Stimulated activated naive CD8-positive, alpha-beta T cell treated with anti-CD3 and anti-CD28 coated beads, Interleukin-15, amount 100 ng/mL, for 72 hours (primary cell): ENCODE measurements around the gene SLC19A1.
"Not testable (repeated sequence)": the region's sequence is repeated elsewhere in the genome, so short reads cannot be mapped to it uniquely, and the experiment has no call there.

Source experiments
- ATAC-seq: fragments of 150-1000 bp; cut with Tn5 transposase; 2 replicates; pipeline ENCODE4 v1.10.0; 2021; ENCODE audit warnings: mild to moderate bottlenecking, moderate library complexity
- DNase-seq, 2 donors: peaks; one replicate each; pipeline ENCODE4 v3.0.0; 2021 to 2022
- H3K27ac Mint-ChIP-seq, 2 donors: one replicate each; pipeline ENCODE4 v1.8.0; 2022; ENCODE audit warnings: mild to moderate bottlenecking in 2 of 2, mixed read lengths in 2 of 2, moderate library complexity in 2 of 2
- H3K27me3 Mint-ChIP-seq: one replicate; pipeline ENCODE4 v1.8.0; 2022; ENCODE audit warnings: mixed read lengths
- H3K4me1 Mint-ChIP-seq: one replicate; pipeline ENCODE4 v1.8.0; 2022; ENCODE audit warnings: mild to moderate bottlenecking, mixed read lengths
- H3K4me3 Mint-ChIP-seq, 2 donors: one replicate each; pipeline ENCODE4 v1.8.0; 2022; ENCODE audit warnings: mild to moderate bottlenecking in 2 of 2, mixed read lengths in 2 of 2, moderate library complexity in 1 of 2
- H3K9me3 Mint-ChIP-seq, 2 donors: one replicate each; pipeline ENCODE4 v1.8.0; 2022; ENCODE audit warnings: mixed read lengths in 2 of 2

SLC19A1 gene

GRCh38 chr21:45527151-45527999 lies 14.9 kb downstream of the SLC19A1 start:
- peak overlapping the region; percentile 14 to 89 for H3K27ac Mint-ChIP-seq
- H3K4me1 Mint-ChIP-seq, ATAC-seq, DNase-seq, H3K27me3 Mint-ChIP-seq, H3K4me3 Mint-ChIP-seq, H3K9me3 Mint-ChIP-seq: not testable (repeated sequence)

- Mint-ChIP-seq H3K27me3 (no peaks in the 10 kb centered on the region), H3K9me3 (peaks cover 20 to 21% of the 10 kb centered on the region in 2 donors), H3K4me1 (no peaks in the 10 kb centered on the region), H3K27ac (no peak overlapping the region), H3K4me3 (no peak overlapping the region)
- ATAC-seq (no peak), DNase-seq (no peak)
Observed at GRCh38 chr21:45525910-45526306, 16.3 kb downstream of the SLC19A1 start.

GRCh38 chr21:45525153-45525909 lies 16.9 kb downstream of the SLC19A1 start:
- ATAC-seq (no peak), DNase-seq (no peak)
- Mint-ChIP-seq H3K4me3 (no peak overlapping the region), H3K4me1 (no peaks in the 10 kb centered on the region), H3K27ac (no peak overlapping the region), H3K9me3 (peaks cover 23 to 27% of the 10 kb centered on the region in 2 donors), H3K27me3 (no peaks in the 10 kb centered on the region)

- Mint-ChIP-seq H3K9me3 (peaks cover 28 to 32% of the 10 kb centered on the region in 2 donors), H3K4me3 (no peak overlapping the region), H3K27me3 (no peaks in the 10 kb centered on the region), H3K27ac (no peak overlapping the region), H3K4me1 (no peaks in the 10 kb centered on the region)
- ATAC-seq (no peak), DNase-seq (no peak)
Observed at GRCh38 chr21:45524756-45525152, 17.5 kb downstream of the SLC19A1 start.

- Mint-ChIP-seq H3K4me1 (peaks cover 3% of the 10 kb centered on the region), H3K4me3 (no peak overlapping the region), H3K27me3 (no peaks in the 10 kb centered on the region), H3K27ac (peak overlapping the region in 1 of 2 donors; percentile 71), H3K9me3 (peaks cover 40 to 44% of the 10 kb centered on the region in 2 donors)
- ATAC-seq (peak; percentile 31), DNase-seq (no peak)
Observed at GRCh38 chr21:45523411-45524101, 18.7 kb downstream of the SLC19A1 start.

- Mint-ChIP-seq H3K4me1 (peaks cover 9% of the 10 kb centered on the region), H3K4me3 (no peak overlapping the region), H3K27ac (no peak overlapping the region), H3K27me3 (no peaks in the 10 kb centered on the region), H3K9me3 (peaks cover 46 to 50% of the 10 kb centered on the region in 2 donors)
- DNase-seq (no peak), ATAC-seq (no peak)
Observed at GRCh38 chr21:45522986-45523385, 19.3 kb downstream of the SLC19A1 start.

GRCh38 chr21:45522381-45522780 lies 19.9 kb downstream of the SLC19A1 start:
- no peaks in the 10 kb centered on the region for H3K27me3 Mint-ChIP-seq
- no peak for DNase-seq
- no peak overlapping the region for H3K27ac Mint-ChIP-seq
- H3K9me3 Mint-ChIP-seq = peaks cover 50 to 56% of the 10 kb centered on the region in 2 donors
- H3K4me3 Mint-ChIP-seq = no peak overlapping the region
- H3K4me1 Mint-ChIP-seq = peaks cover 15% of the 10 kb centered on the region
- ATAC-seq = no peak

GRCh38 chr21:45521241-45521640 lies 21.0 kb downstream of the SLC19A1 start:
- no peak overlapping the region for H3K4me3 Mint-ChIP-seq
- H3K27ac Mint-ChIP-seq = no peak overlapping the region
- peaks cover 50 to 56% of the 10 kb centered on the region in 2 donors for H3K9me3 Mint-ChIP-seq
- peaks cover 27% of the 10 kb centered on the region for H3K4me1 Mint-ChIP-seq
- DNase-seq (no peak), ATAC-seq (no peak)
- no peaks in the 10 kb centered on the region for H3K27me3 Mint-ChIP-seq

GRCh38 chr21:45519182-45519581 lies 23.1 kb downstream of the SLC19A1 start:
- ATAC-seq = no peak
- Mint-ChIP-seq H3K9me3 (peaks cover 50 to 56% of the 10 kb centered on the region in 2 donors), H3K4me1 (peaks cover 30% of the 10 kb centered on the region), H3K27ac (peak overlapping the region in 1 of 2 donors; percentile 4), H3K27me3 (no peaks in the 10 kb centered on the region), H3K4me3 (no peak overlapping the region)
- no peak for DNase-seq

GRCh38 chr21:45518742-45519141 lies 23.5 kb downstream of the SLC19A1 start:
- H3K27ac Mint-ChIP-seq = peak overlapping the region in 1 of 2 donors; percentile 4
- no peak for ATAC-seq

GRCh38 chr21:45517249-45518065 lies 24.8 kb downstream of the SLC19A1 start:
- no peaks in the 10 kb centered on the region for H3K27me3 Mint-ChIP-seq
- DNase-seq (peak; percentile 24 to 65), ATAC-seq (peak; percentile 87)
- peak overlapping the region; percentile 95 to 99 for H3K27ac Mint-ChIP-seq
- peak overlapping the region; percentile 72 to 73 for H3K4me3 Mint-ChIP-seq
- peaks cover 46% of the 10 kb centered on the region for H3K4me1 Mint-ChIP-seq
- H3K9me3 Mint-ChIP-seq = peaks cover 46 to 50% of the 10 kb centered on the region in 2 donors

More at GRCh38 chr21:45518742-45519141, 23.5 kb downstream of the SLC19A1 start:
- Mint-ChIP-seq H3K4me3 (peak overlapping the region; percentile 14 to 43), H3K27me3 (no peaks in the 10 kb centered on the region), H3K9me3 (peaks cover 50 to 56% of the 10 kb centered on the region in 2 donors), H3K4me1 (peaks cover 34% of the 10 kb centered on the region)
- DNase-seq = no peak

- Mint-ChIP-seq H3K9me3 (peaks cover 38 to 43% of the 10 kb centered on the region in 2 donors), H3K27me3 (no peaks in the 10 kb centered on the region), H3K4me1 (peaks cover 46% of the 10 kb centered on the region), H3K27ac (peak overlapping the region; percentile 95 to 99), H3K4me3 (peak overlapping the region in 1 of 2 donors; percentile 35)
- no peak for ATAC-seq
- DNase-seq = no peak
Observed at GRCh38 chr21:45516671-45517151, 25.5 kb downstream of the SLC19A1 start.

- Mint-ChIP-seq H3K9me3 (peaks cover 33 to 37% of the 10 kb centered on the region in 2 donors), H3K4me1 (peaks cover 46% of the 10 kb centered on the region), H3K4me3 (no peak overlapping the region), H3K27me3 (no peaks in the 10 kb centered on the region), H3K27ac (peak overlapping the region in 1 of 2 donors; percentile 13)
- ATAC-seq = no peak
- DNase-seq = no peak
Observed at GRCh38 chr21:45516071-45516670, 26.1 kb downstream of the SLC19A1 start.
